HEK293 (cell line): Measurements from ENCODE around the gene LRRC23.

Experiments
- BCL11B ChIP-seq: fragments of 450-650 bp; formaldehyde crosslinking; IDR thresholded peaks from 2 replicates; pipeline ENCODE4 v1.5.1; 2016; ENCODE audit warnings: low read depth, missing biosample characterization, missing genetic modification characterization
- FEZF1 ChIP-seq: fragments of 450-650 bp; formaldehyde crosslinking; IDR thresholded peaks from 2 replicates; pipeline ENCODE4 v1.5.1; 2016; ENCODE audit warnings: missing biosample characterization, missing genetic modification characterization
- KLF10 ChIP-seq: fragments of 450-650 bp; IDR thresholded peaks from 2 replicates; pipeline ENCODE4 v1.5.1; 2018; ENCODE audit warnings: missing biosample characterization, mild to moderate bottlenecking, missing genetic modification characterization
- KLF9 ChIP-seq: fragments of 450-650 bp; formaldehyde crosslinking; IDR thresholded peaks from 2 replicates; pipeline ENCODE4 v1.5.1; 2016; ENCODE audit warnings: missing biosample characterization, missing genetic modification characterization, low read depth
- REPIN1 ChIP-seq: fragments of 450-650 bp; formaldehyde crosslinking; IDR thresholded peaks from 2 replicates; pipeline ENCODE4 v1.5.1; 2017; ENCODE audit warnings: missing biosample characterization, missing genetic modification characterization, low read depth
- SALL2 ChIP-seq: fragments of 450-650 bp; formaldehyde crosslinking; IDR thresholded peaks from 2 replicates; pipeline ENCODE4 v1.5.0; 2017; ENCODE audit warnings: missing biosample characterization, mild to moderate bottlenecking, missing genetic modification characterization, borderline replicate concordance
- ZBTB10 ChIP-seq: fragments of 450-650 bp; formaldehyde crosslinking; IDR thresholded peaks from 2 replicates; pipeline ENCODE4 v1.5.1; 2016; ENCODE audit warnings: missing biosample characterization, missing genetic modification characterization
- ZBTB26 ChIP-seq: fragments of 450-650 bp; formaldehyde crosslinking; optimal IDR thresholded peaks from 2 replicates; pipeline ENCODE3; 2016; ENCODE audit warnings: missing biosample characterization, mild to moderate bottlenecking, missing genetic modification characterization
- ZBTB48 ChIP-seq: fragments of 450-650 bp; formaldehyde crosslinking; IDR thresholded peaks from 2 replicates; pipeline ENCODE4 v1.5.1; 2016; ENCODE audit warnings: missing biosample characterization, missing genetic modification characterization
- ZFP37 ChIP-seq: fragments of 450-650 bp; formaldehyde crosslinking; IDR thresholded peaks from 2 replicates; pipeline ENCODE4 v1.5.1; 2016; ENCODE audit warnings: missing biosample characterization, missing genetic modification characterization
- ZIC2 ChIP-seq: fragments of 450-650 bp; formaldehyde crosslinking; IDR thresholded peaks from 2 replicates; pipeline ENCODE4 v1.5.1; 2016; ENCODE audit warnings: missing biosample characterization, missing genetic modification characterization
- ZNF112 ChIP-seq: fragments of 450-650 bp; formaldehyde crosslinking; IDR thresholded peaks from 2 replicates; pipeline ENCODE4 v1.5.0; 2017; ENCODE audit warnings: missing biosample characterization, missing genetic modification characterization
- ZNF114 ChIP-seq: fragments of 450-650 bp; formaldehyde crosslinking; IDR thresholded peaks from 2 replicates; pipeline ENCODE4 v1.5.0; 2017; ENCODE audit warnings: missing biosample characterization, missing genetic modification characterization
- ZNF121 ChIP-seq: fragments of 450-650 bp; formaldehyde crosslinking; IDR thresholded peaks from 2 replicates; pipeline ENCODE4 v1.5.1; 2016; ENCODE audit warnings: missing biosample characterization, missing genetic modification characterization
- ZNF184 ChIP-seq: fragments of 450-650 bp; IDR thresholded peaks from 2 replicates; pipeline ENCODE4 v1.5.1; 2018; ENCODE audit warnings: missing biosample characterization, mild to moderate bottlenecking, missing genetic modification characterization
- ZNF19 ChIP-seq: fragments of 450-650 bp; formaldehyde crosslinking; IDR thresholded peaks from 2 replicates; pipeline ENCODE4; 2016; ENCODE audit warnings: missing biosample characterization, missing genetic modification characterization, low read depth
- ZNF202 ChIP-seq: fragments of 450-650 bp; formaldehyde crosslinking; IDR thresholded peaks from 2 replicates; pipeline ENCODE4 v1.5.1; 2016; ENCODE audit warnings: missing biosample characterization, missing genetic modification characterization, borderline replicate concordance
- ZNF221 ChIP-seq: fragments of 450-650 bp; formaldehyde crosslinking; IDR thresholded peaks from 2 replicates; pipeline ENCODE4 v1.5.1; 2017; ENCODE audit warnings: missing biosample characterization, missing genetic modification characterization, borderline replicate concordance
- ZNF416 ChIP-seq: fragments of 450-650 bp; formaldehyde crosslinking; IDR thresholded peaks from 2 replicates; pipeline ENCODE4 v1.5.1; 2016; ENCODE audit warnings: missing biosample characterization, missing genetic modification characterization
- ZNF426 ChIP-seq: fragments of 450-650 bp; formaldehyde crosslinking; IDR thresholded peaks from 2 replicates; pipeline ENCODE4 v1.5.1; 2017; ENCODE audit warnings: missing biosample characterization, missing genetic modification characterization, mild to moderate bottlenecking, inconsistent platforms, moderate library complexity
- ZNF510 ChIP-seq: fragments of 450-650 bp; formaldehyde crosslinking; IDR thresholded peaks from 2 replicates; pipeline ENCODE4 v1.5.1; 2018; ENCODE audit warnings: mild to moderate bottlenecking, missing genetic modification characterization, missing biosample characterization; ENCODE audit not compliant: insufficient replicate concordance
- ZNF560 ChIP-seq: fragments of 450-650 bp; formaldehyde crosslinking; IDR thresholded peaks from 2 replicates; pipeline ENCODE4 v1.5.1; 2017; ENCODE audit warnings: missing biosample characterization, missing genetic modification characterization, borderline replicate concordance
- ZNF561 ChIP-seq: fragments of 450-650 bp; IDR thresholded peaks from 2 replicates; pipeline ENCODE4 v1.5.1; 2018; ENCODE audit warnings: missing biosample characterization, missing genetic modification characterization, borderline replicate concordance
- ZNF645 ChIP-seq: fragments of 450-650 bp; formaldehyde crosslinking; IDR thresholded peaks from 2 replicates; pipeline ENCODE4; 2016; ENCODE audit warnings: missing biosample characterization, missing genetic modification characterization
- ZNF692 ChIP-seq: fragments of 450-650 bp; formaldehyde crosslinking; IDR thresholded peaks from 2 replicates; pipeline ENCODE4 v1.5.1; 2016; ENCODE audit warnings: missing biosample characterization, missing genetic modification characterization
- ZNF707 ChIP-seq: fragments of 450-650 bp; formaldehyde crosslinking; IDR thresholded peaks from 2 replicates; pipeline ENCODE4 v1.5.1; 2016; ENCODE audit warnings: missing biosample characterization, missing genetic modification characterization
- ZSCAN16 ChIP-seq: fragments of 450-650 bp; formaldehyde crosslinking; IDR thresholded peaks from 2 replicates; pipeline ENCODE4 v1.5.1; 2016; ENCODE audit warnings: missing biosample characterization, missing genetic modification characterization
- ZSCAN18 ChIP-seq: fragments of 450-650 bp; formaldehyde crosslinking; IDR thresholded peaks from 2 replicates; pipeline ENCODE4 v1.5.1; 2016; ENCODE audit warnings: missing biosample characterization, missing genetic modification characterization
- ZSCAN4 ChIP-seq: fragments of 450-650 bp; formaldehyde crosslinking; IDR thresholded peaks from 2 replicates; pipeline ENCODE4 v1.5.1; 2017; ENCODE audit warnings: missing biosample characterization, missing genetic modification characterization

The LRRC23 gene

GRCh38 chr12:6927379-6928021, 22.9 kb downstream of the LRRC23 start, which contains the start of gene ATN1 (continued):
- peak; percentile 95 for TF ChIP-seq ZBTB10 (tag by site-specific recombination)
- TF ChIP-seq ZIC2, result peak; percentile 10; the same call in 1 of the 2 replicates
- peak; percentile 34; the same call in 1 of the 2 replicates for TF ChIP-seq ZSCAN18 (tag by site-specific recombination)
- TF ChIP-seq ZNF560 (tag by site-specific recombination), result no peak
- TF ChIP-seq KLF9 (tag by site-specific recombination), result peak; percentile 63; the same call in 1 of the 2 replicates
- TF ChIP-seq ZNF561 (tag by site-specific recombination), result no peak; the same call in 1 of the 2 replicates
- TF ChIP-seq ZNF19 (tag by site-specific recombination), result no peak
- no peak for TF ChIP-seq ZNF707 (tag by site-specific recombination)
- TF ChIP-seq ZNF426 (tag by site-specific recombination), result no peak
- TF ChIP-seq FEZF1 (tag by site-specific recombination), result peak; percentile 11; the same call in 1 of the 2 replicates
- TF ChIP-seq ZNF416 (tag by site-specific recombination), result no peak
- no peak for TF ChIP-seq ZSCAN4 (tag by site-specific recombination)
- TF ChIP-seq BCL11B, result no peak
- TF ChIP-seq ZNF184, result no peak
- no peak for TF ChIP-seq REPIN1
- TF ChIP-seq ZFP37, result 0 out of 2 replicates have a peak, but pooled peaks have one; percentile 34
- TF ChIP-seq ZNF121, result no peak; the same call in 1 of the 2 replicates
- TF ChIP-seq ZNF692 (tag by site-specific recombination), result peak; percentile 81
- TF ChIP-seq ZBTB48 (tag by site-specific recombination), result peak; percentile 80
- no peak; the same call in 1 of the 2 replicates for TF ChIP-seq ZNF202 (tag by site-specific recombination)
- TF ChIP-seq ZSCAN16 (tag by site-specific recombination), result no peak
- no peak for TF ChIP-seq KLF10 (tag by site-specific recombination)
- no peak for TF ChIP-seq ZNF510
- no peak for TF ChIP-seq ZNF112 (tag by site-specific recombination)
- TF ChIP-seq ZNF114 (tag by site-specific recombination), result no peak
- no peak for TF ChIP-seq ZNF645
- TF ChIP-seq SALL2, result no peak
- TF ChIP-seq ZNF221, result no peak
- TF ChIP-seq ZBTB26 (tag by site-specific recombination), result peak; percentile 97
